Putamen (tissue), 1 donor: ENCODE results near the gene CTNNA2.

ENCODE experiments used
- DNase-seq: peaks from one replicate; pipeline ENCODE4 v3.0.0-alpha.2; 2016; ENCODE audit warnings: low spot score

CTNNA2 gene

GRCh38 chr2:79857888-79858287 is 345.0 kb downstream of the CTNNA2 start:
- no peak for DNase-seq

GRCh38 chr2:79860228-79861058 is 347.6 kb downstream of the CTNNA2 start:
- peak; percentile 72 for DNase-seq

GRCh38 chr2:79861059-79861374 is 348.2 kb downstream of the CTNNA2 start:
- DNase-seq: no peak

GRCh38 chr2:79862756-79863155 is 349.9 kb downstream of the CTNNA2 start:
- no peak for DNase-seq

- no peak for DNase-seq
Observed at GRCh38 chr2:79872656-79873055, 359.8 kb downstream of the CTNNA2 start.

GRCh38 chr2:79874015-79874414 is 361.2 kb downstream of the CTNNA2 start:
- DNase-seq: no peak

GRCh38 chr2:79876430-79876829 is 363.6 kb downstream of the CTNNA2 start:
- peak; percentile 20 for DNase-seq

- no peak for DNase-seq
Observed at GRCh38 chr2:79882548-79882947, 369.7 kb downstream of the CTNNA2 start.

GRCh38 chr2:79887747-79888374 is 375.0 kb downstream of the CTNNA2 start:
- peak; percentile 65 for DNase-seq

- DNase-seq: no peak
Observed at GRCh38 chr2:79892123-79892522, 379.3 kb downstream of the CTNNA2 start.

GRCh38 chr2:79899196-79899595 is 386.3 kb downstream of the CTNNA2 start:
- no peak for DNase-seq

GRCh38 chr2:79901161-79901560 is 388.3 kb downstream of the CTNNA2 start:
- no peak for DNase-seq

- DNase-seq: no peak
Observed at GRCh38 chr2:79903222-79904000, 390.6 kb downstream of the CTNNA2 start.

- no peak for DNase-seq
Observed at GRCh38 chr2:79906139-79906890, 393.5 kb downstream of the CTNNA2 start.

GRCh38 chr2:79909521-79909920 is 396.7 kb downstream of the CTNNA2 start:
- DNase-seq: no peak

- no peak for DNase-seq
Observed at GRCh38 chr2:79910643-79911042, 397.8 kb downstream of the CTNNA2 start.

GRCh38 chr2:79915455-79915854 is 402.6 kb downstream of the CTNNA2 start:
- DNase-seq: no peak

GRCh38 chr2:79916285-79916684 is 403.4 kb downstream of the CTNNA2 start:
- no peak for DNase-seq

GRCh38 chr2:79920512-79921076 is 407.7 kb downstream of the CTNNA2 start:
- DNase-seq: no peak

- DNase-seq: no peak
Observed at GRCh38 chr2:79929624-79930023, 416.8 kb downstream of the CTNNA2 start.

- DNase-seq: no peak
Observed at GRCh38 chr2:79935046-79935732, 422.3 kb downstream of the CTNNA2 start.
